Keratinocyte (primary cell): ENCODE measurements around the gene TSPAN10. TPM values are rescaled to one million over a fixed set of nuclear protein-coding genes. Genes with fewer than 3 reads are reported as not detected.

ENCODE experiments used
- DNase-seq: peaks from one replicate; pipeline ENCODE4 v3.0.0-alpha.2; 2011; ENCODE audit warnings: low read depth, missing footprints, low spot score
- FAIRE-seq: peaks from 2 replicates; lab custom pipeline; 2011; peaks lifted over from hg19 to GRCh38; lab: Jason Lieb, UNC
- H2AFZ ChIP-seq: 2 replicates; pipeline ENCODE4 v1.6.0; 2012; ENCODE audit warnings: low read length, control low read depth, inconsistent platforms; ENCODE audit not compliant: control insufficient read depth
- H3K27ac ChIP-seq: 2 replicates; pipeline ENCODE4 v1.5.1; 2011; ENCODE audit warnings: low read length; ENCODE audit not compliant: control insufficient read depth, insufficient read depth
- H3K27me3 ChIP-seq: 3 replicates; pipeline ENCODE4 v1.6.0; 2011; ENCODE audit warnings: low read length; ENCODE audit not compliant: control insufficient read depth, insufficient read depth; ENCODE audit errors: extremely low read depth
- H3K36me3 ChIP-seq, 2 experiments: 2 replicates in 1 of 2; 3 replicates in 1 of 2; pipeline ENCODE4 v1.5.1; 2011; ENCODE audit warnings: low read length in 2 of 2, mild to moderate bottlenecking in 1 of 2; ENCODE audit not compliant: control insufficient read depth in 2 of 2, insufficient read depth in 2 of 2; ENCODE audit errors: extremely low read depth in 1 of 2
- H3K4me1 ChIP-seq: 3 replicates; pipeline ENCODE4 v1.5.1; 2011; ENCODE audit warnings: low read length; ENCODE audit not compliant: control insufficient read depth, insufficient read depth; ENCODE audit errors: extremely low read depth
- H3K4me2 ChIP-seq: 3 replicates; pipeline ENCODE4 v1.6.0; 2011; ENCODE audit warnings: low read depth, low read length; ENCODE audit not compliant: control insufficient read depth, insufficient read depth; ENCODE audit errors: extremely low read depth
- H3K4me3 ChIP-seq, 3 experiments: fragments of 200-600 bp in 1 of 3; sonication (generic) in 1 of 3; 2 replicates in 2 of 3; 3 replicates in 1 of 3; pipeline ENCODE4 v1.5.1; 2011 to 2016; ENCODE audit warnings: low read length in 3 of 3, mild to moderate bottlenecking in 3 of 3, control low read depth in 2 of 3, inconsistent platforms in 1 of 3, low read depth in 1 of 3, mixed read lengths in 1 of 3, mixed run types in 1 of 3, moderate library complexity in 1 of 3; ENCODE audit not compliant: control insufficient read depth in 2 of 3, insufficient read depth in 2 of 3; ENCODE audit errors: extremely low read depth in 1 of 3
- H3K79me2 ChIP-seq: 2 replicates; pipeline ENCODE4 v1.6.0; 2012; ENCODE audit warnings: low read length; ENCODE audit not compliant: control insufficient read depth, insufficient read depth
- H3K9ac ChIP-seq: 3 replicates; pipeline ENCODE4 v1.6.0; 2011; ENCODE audit warnings: low read length; ENCODE audit not compliant: control insufficient read depth, insufficient read depth; ENCODE audit errors: extremely low read depth
- H3K9me1 ChIP-seq: 3 replicates; pipeline ENCODE4 v1.6.0; 2011; ENCODE audit warnings: low read length; ENCODE audit not compliant: control insufficient read depth, insufficient read depth; ENCODE audit errors: extremely low read depth
- H3K9me3 ChIP-seq: 2 replicates; pipeline ENCODE4 v1.5.1; 2012; ENCODE audit warnings: low read depth, low read length; ENCODE audit not compliant: control insufficient read depth
- H4K20me1 ChIP-seq: 3 replicates; pipeline ENCODE4 v1.6.0; 2011; ENCODE audit warnings: low read length; ENCODE audit not compliant: control insufficient read depth, insufficient read depth; ENCODE audit errors: extremely low read depth
- CTCF ChIP-seq, 3 experiments: IDR thresholded peaks in 1 of 3; conservative IDR thresholded peaks in 1 of 3; optimal IDR thresholded peaks in 1 of 3; 2 replicates in 2 of 3; 3 replicates in 1 of 3; pipeline versions ENCODE3 to v1.5.1; 2011; ENCODE audit warnings: low read length in 3 of 3, mild to moderate bottlenecking in 3 of 3, moderate library complexity in 2 of 3, control low read depth in 1 of 3, inconsistent platforms in 1 of 3; ENCODE audit not compliant: insufficient read depth in 2 of 3; ENCODE audit errors: extremely low read depth in 1 of 3
- EZH2 ChIP-seq: IDR thresholded peaks from one replicate; pipeline ENCODE4 v1.6.1; 2012; ENCODE audit warnings: inconsistent platforms, mild to moderate bottlenecking, low read length, moderate library complexity
- dilution Hi-C: fragments of 300-500 bp; cut with MboI; formaldehyde crosslinking; loops from one replicate; pipeline ENCODE4 v1.7.0; 2020; ENCODE audit warnings: low sequenced_read_pairs; ENCODE audit not compliant: extremely low pct_ligation_motif_present
- polyA plus RNA-seq, 5 experiments: library from polyadenylated mRNA; depleted of rRNA in 3 of 5; stranded (reverse) in 3 of 5; stranded (forward) in 1 of 5; unstranded in 1 of 5; fragments of >200 nt; gene quantifications; 1 replicate in 1 of 5; 2 replicates in 3 of 5; 3 replicates in 1 of 5; pipeline versions ENCODE4 v1.2.1 to v1.2.3, GENCODE V29; 2011 to 2012; ENCODE audit warnings: missing spikeins in 2 of 5, low read depth in 1 of 5, low replicate concordance in 1 of 5

TSPAN10 gene
- polyA plus RNA-seq, 1 donor (not counting 4 experiments of a cell fraction or from before 2014, with no cell fraction given), result 0.89 TPM

DNA sequence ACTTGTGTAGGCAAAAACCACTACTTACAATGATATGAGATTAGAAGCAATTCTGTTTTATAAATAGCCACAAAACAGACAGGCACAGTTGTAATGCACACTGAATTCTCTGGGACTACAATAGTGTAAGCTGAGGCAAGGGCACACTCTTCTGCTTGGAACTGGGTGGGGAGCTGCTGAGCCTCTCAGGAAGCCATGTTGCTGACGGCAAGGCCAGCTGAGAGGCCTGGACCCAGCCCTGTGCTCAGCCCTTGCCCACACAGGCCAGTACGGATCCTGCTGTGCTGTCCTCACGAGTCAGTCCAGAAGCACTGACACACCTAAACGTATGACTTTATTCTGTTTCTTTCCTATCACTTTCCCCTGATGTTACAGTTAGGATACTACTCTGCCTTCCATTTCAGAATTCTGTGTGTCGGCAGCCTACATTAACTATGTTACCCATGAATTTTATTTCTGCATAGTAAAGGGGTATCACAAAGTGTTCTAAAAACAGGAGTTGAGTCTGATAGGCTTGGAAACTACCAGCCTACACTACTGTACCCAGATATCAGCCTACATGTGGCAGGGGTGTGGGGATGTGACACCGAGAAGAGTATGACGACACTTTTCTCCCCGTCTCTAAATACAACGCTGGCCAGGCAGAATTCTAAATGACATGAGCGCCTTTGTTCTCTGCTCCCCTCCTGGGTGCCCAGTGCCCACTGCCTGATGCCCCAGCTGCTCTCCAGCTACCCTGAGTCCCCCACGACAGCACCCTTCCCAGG is 43.7 kb upstream of the TSPAN10 start:
- Histone ChIP-seq H3K27ac (no peak overlapping the region), H3K27me3 (no peaks in the 10 kb centered on the region), H3K9me3 (no peaks in the 10 kb centered on the region), H3K9ac (no peak overlapping the region), H3K4me2 (no peak overlapping the region), H4K20me1 (no peaks in the 10 kb centered on the region), H3K79me2 (peaks cover 4% of the 10 kb centered on the region), H3K4me3 (no peak overlapping the region), H3K36me3 (peaks cover 34 to 36% of the 10 kb centered on the region in 2 experiments), H2AFZ (no peak overlapping the region), H3K9me1 (no peaks in the 10 kb centered on the region), H3K4me1 (no peaks in the 10 kb centered on the region)
- TF ChIP-seq EZH2 (no peak), CTCF (optimal IDR thresholded peaks at IDR 0.05 in 1 of 3, IDR thresholded peaks at IDR 0.05 in 1 of 3, conservative IDR thresholded peaks at IDR 0.05 in 1 of 3; ENCODE audit: extremely low read depth in 1 of 3, insufficient read depth in 2 of 3, low read length in 3 of 3) (no peak)
- dilution Hi-C loops, result no loop called here
- FAIRE-seq (no peak), DNase-seq (no peak)

- H3K4me1 ChIP-seq, result no peaks in the 10 kb centered on the region
- H3K36me3 ChIP-seq, result peaks cover 33 to 42% of the 10 kb centered on the region in 2 experiments
- TF ChIP-seq CTCF (optimal IDR thresholded peaks at IDR 0.05 in 1 of 3, IDR thresholded peaks at IDR 0.05 in 1 of 3, conservative IDR thresholded peaks at IDR 0.05 in 1 of 3; ENCODE audit: extremely low read depth in 1 of 3, insufficient read depth in 2 of 3, low read length in 3 of 3), result no peak
- TF ChIP-seq EZH2, result no peak
- H4K20me1 ChIP-seq, result peaks cover 12% of the 10 kb centered on the region
- DNase-seq (no peak), FAIRE-seq (no peak)
- no peaks in the 10 kb centered on the region for H3K9me3 ChIP-seq
- H3K4me2 ChIP-seq, result no peak overlapping the region
- no peaks in the 10 kb centered on the region for H3K9me1 ChIP-seq
- H3K79me2 ChIP-seq, result peaks cover 10% of the 10 kb centered on the region
- no peaks in the 10 kb centered on the region for H3K27me3 ChIP-seq
- no peak overlapping the region for H3K27ac ChIP-seq
- H2AFZ ChIP-seq, result no peak overlapping the region
- H3K4me3 ChIP-seq, result no peak overlapping the region
- dilution Hi-C loops, result no loop called here
- H3K9ac ChIP-seq, result no peak overlapping the region
Observed at GRCh38 chr17:81599719-81600486, 37.1 kb upstream of the TSPAN10 start.
